HFF-Myc (cell line): ENCODE data around the gene U2SURP.

Experiments
- DNase-seq: peaks from one replicate; pipeline ENCODE4 v3.0.0-alpha.2; 2011; ENCODE audit warnings: low read depth; ENCODE audit errors: extremely low read depth
- H3K4me3 ChIP-seq: replicated peaks from 2 replicates; pipeline ENCODE4 v1.5.1; 2011; ENCODE audit warnings: low read depth, mild to moderate bottlenecking, control low read depth, low read length
- CTCF ChIP-seq: IDR thresholded peaks from 2 replicates; pipeline ENCODE4 v1.5.1; 2012; ENCODE audit warnings: mild to moderate bottlenecking, low read depth, low read length, control low read depth; ENCODE audit errors: missing control alignments

Gene U2SURP

GRCh38 chr3:143054011-143054410 is 52.6 kb downstream of the U2SURP start:
- no peak overlapping the region for H3K4me3 ChIP-seq
- no peak for TF ChIP-seq CTCF
- DNase-seq = no peak

GRCh38 chr3:143056372-143056771 is 55.0 kb downstream of the U2SURP start:
- TF ChIP-seq CTCF = no peak
- no peak overlapping the region for H3K4me3 ChIP-seq
- DNase-seq = no peak

DNA sequence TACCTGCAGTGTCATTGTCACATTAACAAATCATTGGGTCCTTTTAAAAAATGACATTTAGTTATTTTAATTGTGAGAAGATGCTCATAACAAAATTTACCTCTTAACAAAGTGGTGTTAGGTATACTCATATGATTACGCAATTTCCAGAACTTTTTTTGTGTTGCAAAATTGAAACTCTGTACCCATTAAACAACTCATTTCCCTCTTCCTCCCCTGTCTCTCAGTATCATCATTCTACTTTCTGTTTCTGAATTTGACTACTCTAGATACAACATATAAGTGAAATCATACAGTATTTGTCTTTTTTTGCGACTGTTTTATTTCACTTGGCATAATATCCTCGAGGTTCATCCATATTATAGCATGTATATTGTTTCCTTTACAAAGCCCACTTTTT is 59.5 kb downstream of the U2SURP start:
- DNase-seq = no peak
- no peak for TF ChIP-seq CTCF
- H3K4me3 ChIP-seq = no peak overlapping the region

DNA sequence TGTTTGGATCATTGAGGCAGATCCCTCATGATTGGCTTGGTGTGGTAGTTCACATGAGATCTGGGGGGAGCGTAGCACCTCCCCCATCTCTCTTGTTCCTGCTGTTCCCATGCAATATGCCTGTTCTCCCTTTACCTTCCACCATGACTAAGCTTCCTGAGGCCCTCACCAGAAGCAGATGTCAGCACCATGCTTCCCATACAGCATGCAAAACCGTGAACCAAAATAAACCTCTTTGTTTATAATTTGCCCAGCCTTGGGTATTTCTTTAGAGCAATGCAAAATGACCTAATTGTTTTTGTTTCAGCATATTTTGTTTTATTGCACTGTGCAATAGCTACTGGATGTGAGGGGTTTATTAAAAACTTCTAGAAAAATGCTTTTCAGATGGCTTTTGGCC is 61.6 kb downstream of the U2SURP start:
- TF ChIP-seq CTCF = no peak
- peak; percentile 19 for DNase-seq
- no peak overlapping the region for H3K4me3 ChIP-seq

GRCh38 chr3:143064777-143065176 is 63.4 kb downstream of the U2SURP start:
- H3K4me3 ChIP-seq = no peak overlapping the region
- DNase-seq = no peak
- TF ChIP-seq CTCF = no peak

DNA sequence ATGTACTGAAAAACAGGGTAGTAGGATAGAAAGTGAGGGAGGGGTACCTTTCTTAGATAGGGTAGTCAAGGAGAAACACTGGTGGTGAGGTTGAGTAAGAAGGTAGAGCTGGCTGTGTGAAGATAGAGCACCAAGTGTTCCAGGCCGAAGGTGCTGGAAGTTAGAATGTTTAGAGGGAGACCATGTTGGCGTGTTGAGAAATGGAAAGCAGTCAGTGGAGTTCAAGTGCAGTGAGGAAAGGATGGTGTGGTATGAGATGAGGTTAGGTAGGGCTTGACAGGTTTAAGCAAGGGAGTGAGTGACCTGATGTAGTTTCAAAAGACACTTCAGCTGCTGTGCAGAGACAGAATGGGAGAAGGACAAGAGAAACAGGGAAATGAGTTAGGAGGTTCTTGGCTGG is 64.0 kb downstream of the U2SURP start:
- no peak overlapping the region for H3K4me3 ChIP-seq
- DNase-seq = no peak
- TF ChIP-seq CTCF = no peak

GRCh38 chr3:143066033-143066432 is 64.7 kb downstream of the U2SURP start:
- H3K4me3 ChIP-seq = no peak overlapping the region
- no peak for TF ChIP-seq CTCF
- DNase-seq = no peak
